HG03064 (cell line): Measurements from ENCODE around the gene PLK2.

Source experiments
- ATAC-seq: cut with Tn5 transposase; IDR thresholded peaks from one replicate; pipeline ENCODE4 v1.9.1; 2021; ENCODE audit warnings: low read depth; ENCODE audit not compliant: unreplicated experiment

Gene PLK2

DNA sequence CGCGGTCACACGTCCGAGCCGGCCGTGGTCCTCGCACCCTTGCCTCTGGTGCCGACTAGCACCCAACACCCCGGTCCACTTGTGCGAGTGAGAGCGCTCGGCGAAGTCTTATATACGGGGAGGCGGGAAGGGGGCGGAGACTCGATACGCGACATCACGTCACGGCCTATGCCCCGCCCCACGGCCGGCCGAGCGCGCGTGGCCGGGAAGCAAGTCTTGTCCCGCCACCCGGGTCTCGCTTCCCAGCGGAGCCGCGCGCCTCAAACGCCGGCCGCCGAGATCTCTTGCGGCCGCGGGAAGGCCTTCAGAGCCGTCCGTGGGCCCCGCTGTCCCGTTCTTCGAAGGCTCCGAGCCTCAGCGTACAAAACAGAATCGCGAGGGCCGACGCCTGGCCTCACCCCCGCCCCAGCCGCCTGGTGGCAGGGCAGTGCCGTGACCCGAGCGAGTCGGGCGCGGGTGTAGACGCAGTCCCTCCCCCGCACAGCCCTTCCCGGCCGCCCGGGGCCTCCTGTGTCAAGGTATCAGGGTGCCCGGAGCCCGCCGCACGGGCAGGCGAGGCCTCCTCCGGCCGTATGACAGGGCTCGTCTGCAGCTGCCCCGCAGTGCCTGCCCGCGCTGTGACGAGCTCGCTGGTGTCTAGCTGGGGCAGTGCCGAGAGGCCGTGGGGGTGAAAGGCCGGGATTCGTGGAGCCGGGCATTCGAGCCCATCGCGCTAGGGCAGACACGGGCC, at the start of gene PLK2:
TSS of gene PLK2 (minus strand) at position 85 of the 730 bp plus-strand sequence. CDS start 127 bp downstream, outside the sequence.
- ATAC-seq: peak; percentile 76

DNA sequence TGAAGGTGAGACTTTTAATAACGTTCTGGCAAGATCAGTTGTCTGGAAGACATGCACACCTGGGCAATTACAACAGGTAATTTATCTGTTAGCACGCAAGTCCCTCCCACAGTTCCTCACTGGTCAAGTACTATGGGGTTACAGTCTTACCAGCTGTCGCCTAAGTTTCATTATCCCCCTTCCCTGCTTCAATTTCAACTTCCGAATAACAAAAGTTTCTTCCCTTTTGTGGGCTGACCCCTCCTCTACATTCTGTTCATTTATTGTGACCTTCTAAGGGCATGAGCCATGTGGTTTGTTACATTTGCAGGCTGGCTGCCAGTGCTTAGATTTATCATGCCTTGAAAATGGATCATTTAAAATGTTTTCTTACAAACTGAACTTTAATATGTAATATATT, 47.8 kb upstream of the PLK2 start:
- no peak for ATAC-seq

- ATAC-seq: peak; percentile 64
These were observed 46.2 kb upstream of the PLK2 start for GRCh38 chr5:58505971-58506640.

GRCh38 chr5:58505502-58505901, 45.6 kb upstream of the PLK2 start:
- no peak for ATAC-seq

DNA sequence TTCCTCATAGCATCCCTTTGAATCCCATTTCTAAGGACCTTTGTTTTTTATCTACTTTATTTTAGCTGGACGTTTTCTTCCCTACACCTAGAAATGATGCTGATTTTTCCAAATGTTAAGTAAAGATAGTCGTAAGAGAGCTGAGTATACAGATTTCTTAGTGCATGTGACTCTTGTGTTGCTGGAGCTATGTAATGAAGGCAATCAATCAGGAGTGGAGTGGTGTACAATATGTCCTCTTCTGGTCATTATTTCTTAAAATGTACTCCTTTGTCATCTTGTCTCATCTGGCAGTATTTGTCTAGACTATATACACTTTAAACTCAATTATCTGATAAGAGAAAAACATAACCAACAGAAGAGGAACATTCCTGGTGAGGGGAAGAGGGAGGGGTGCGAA, 44.9 kb upstream of the PLK2 start:
- ATAC-seq: no peak

DNA sequence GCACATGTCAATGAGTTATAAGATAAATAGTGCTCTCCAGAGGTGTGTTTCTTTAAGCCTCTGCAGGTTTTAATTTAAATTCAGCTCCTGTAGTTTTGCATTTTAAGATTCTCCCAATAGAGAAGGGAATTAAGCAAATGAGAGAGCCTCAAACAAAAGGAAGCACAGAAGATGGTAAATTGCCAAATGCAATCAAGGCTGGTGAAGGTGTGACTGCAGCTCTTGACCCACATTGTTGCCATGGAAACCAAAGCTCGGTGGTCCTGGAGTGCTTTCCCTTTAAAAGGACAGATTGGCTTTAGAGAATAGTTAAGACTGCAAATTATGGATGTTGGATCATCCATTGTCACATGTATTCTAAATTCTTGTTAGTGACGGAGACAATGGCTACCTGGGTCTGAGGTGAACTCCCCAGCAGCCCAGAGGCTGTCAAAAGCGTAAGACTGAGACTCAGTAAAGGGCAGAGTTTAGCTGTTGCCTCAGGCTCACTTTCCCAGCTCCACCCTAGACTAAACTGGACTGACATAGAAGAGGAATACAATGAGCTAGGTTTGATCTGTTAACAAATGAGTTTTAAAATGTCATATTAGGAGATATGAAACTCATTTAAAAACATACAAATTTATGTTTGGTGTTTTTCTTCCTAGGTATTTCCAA, 43.6 kb upstream of the PLK2 start:
- no peak for ATAC-seq

DNA sequence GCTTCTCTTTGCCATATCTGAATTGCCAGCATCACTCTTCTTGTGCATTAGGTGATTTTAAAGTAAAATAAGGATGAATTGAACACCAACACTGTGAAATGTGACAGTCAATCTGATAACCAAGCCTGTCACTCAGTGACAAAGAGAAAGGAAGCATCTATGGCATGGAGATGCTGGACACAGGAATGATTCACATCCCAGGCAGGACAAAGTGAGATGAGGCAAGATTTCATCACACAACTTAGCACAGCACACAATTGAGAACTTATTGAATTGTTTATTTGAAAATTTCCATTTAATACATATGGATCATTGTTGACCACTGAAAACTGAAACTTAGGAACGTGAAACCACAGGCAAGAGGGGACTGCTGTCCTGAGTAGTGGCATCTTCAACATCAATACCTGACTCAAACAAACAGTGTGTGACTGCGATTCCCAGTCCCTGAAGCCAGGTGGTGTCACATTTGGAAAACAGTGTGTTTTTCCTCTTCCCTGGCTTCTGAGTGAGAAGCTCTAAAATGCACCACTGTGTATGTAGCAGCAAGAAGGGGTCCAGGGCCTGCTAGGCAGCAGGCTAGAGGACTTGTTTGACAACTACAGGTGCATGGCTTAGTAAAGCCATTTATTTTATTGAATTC, 42.0 kb upstream of the PLK2 start:
- ATAC-seq: no peak

- ATAC-seq: no peak
These were observed 40.1 kb upstream of the PLK2 start for GRCh38 chr5:58499941-58500340.

GRCh38 chr5:58499231-58499630, 39.3 kb upstream of the PLK2 start:
- no peak for ATAC-seq

DNA sequence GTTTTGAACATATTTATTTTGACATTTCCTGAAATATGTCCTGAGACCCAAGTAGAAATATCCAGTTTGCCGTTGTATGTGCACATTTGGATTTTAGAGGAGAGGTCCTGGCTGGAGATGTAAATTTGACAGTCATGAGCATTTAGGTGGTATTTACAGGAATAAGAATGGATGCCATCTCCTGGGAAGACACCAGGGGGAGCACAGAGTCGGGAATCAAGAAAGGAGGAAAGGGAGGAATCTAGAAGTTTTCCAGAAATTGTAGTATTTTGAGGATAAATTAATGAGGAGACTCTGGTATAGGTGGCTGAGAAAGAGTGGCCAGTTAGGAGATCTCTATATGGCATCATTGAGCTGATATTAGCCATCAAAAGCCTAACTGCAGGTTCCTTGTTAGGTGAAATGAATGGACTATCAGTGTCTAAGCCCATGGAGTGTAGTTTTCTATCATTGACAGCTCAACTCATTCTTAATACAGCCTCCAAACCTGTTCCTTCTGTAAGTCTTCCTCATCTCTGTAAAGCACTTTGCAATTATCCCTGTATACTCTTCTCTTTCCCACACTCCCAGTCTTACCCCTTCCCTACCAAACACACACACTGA, 38.6 kb upstream of the PLK2 start:
- no peak for ATAC-seq

GRCh38 chr5:58497921-58498320, 38.0 kb upstream of the PLK2 start:
- ATAC-seq: no peak

DNA sequence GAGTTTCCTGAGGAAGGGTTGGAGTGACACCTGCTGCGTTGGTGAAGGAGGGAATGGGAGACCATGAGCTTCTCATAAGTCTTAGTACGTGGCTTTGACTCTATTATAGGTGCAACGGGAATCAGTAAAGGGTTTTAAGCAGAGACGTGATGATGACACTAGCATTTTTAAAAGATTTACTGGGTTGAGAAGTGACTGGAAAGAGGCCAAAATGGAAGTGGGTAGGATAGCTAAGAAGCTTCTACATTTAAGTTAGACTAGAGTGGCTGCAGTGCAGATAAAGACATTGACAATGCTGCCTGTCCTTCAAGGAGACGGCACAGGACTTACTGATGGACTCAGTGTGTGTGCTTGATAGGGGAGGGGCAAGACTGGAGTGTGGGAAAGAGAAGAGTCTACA, 37.5 kb upstream of the PLK2 start:
- ATAC-seq: no peak

GRCh38 chr5:58496488-58496887, 36.6 kb upstream of the PLK2 start:
- ATAC-seq: no peak

DNA sequence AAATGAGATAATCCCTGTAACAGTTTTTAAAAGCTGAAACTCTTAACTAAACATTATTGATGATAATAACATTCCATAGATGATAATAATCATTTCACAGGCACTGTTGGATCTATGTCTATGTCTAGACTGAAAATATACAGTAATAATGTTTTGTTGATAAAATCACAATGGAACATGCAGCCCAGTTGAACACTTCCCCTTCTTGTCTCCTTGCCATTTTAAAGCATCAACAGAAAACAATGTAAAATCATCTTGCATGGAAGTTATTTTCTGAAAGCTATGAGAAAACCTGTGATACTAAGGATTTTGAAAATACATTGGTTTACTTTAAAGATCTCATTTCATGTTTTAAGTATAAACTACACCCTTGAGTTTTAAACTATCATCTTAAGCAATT, 33.3 kb upstream of the PLK2 start:
- no peak for ATAC-seq

- no peak for ATAC-seq
These were observed 31.5 kb upstream of the PLK2 start, which contains the start of gene GAPT for GRCh38 chr5:58491216-58491892. TSS of gene GAPT (plus strand) at chr5:58491435. CDS start at chr5:58494537, 3,102 bp downstream.

- ATAC-seq: no peak
These were observed 30.6 kb upstream of the PLK2 start for GRCh38 chr5:58490402-58491050.

- ATAC-seq: no peak
These were observed 26.4 kb upstream of the PLK2 start for GRCh38 chr5:58486290-58486689.

DNA sequence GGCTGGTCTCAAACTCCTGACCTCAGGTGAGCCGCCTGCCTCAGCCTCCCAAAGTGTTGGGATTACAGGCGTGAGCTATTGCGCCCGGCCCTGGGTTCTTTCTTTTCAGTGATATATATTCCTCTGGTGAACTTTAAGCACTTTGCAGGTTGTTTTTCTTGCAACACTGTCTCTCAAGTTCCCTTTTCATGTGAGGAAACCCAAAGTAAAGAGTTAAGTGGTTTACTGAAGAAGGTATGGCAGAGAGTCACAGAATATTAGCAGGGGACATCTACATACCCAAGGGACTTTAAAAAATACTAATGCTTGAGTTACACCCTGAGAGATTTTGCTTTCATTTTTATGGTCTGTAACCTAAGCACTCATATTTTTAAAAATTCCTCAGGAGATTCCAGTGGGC, 24.6 kb upstream of the PLK2 start:
- ATAC-seq: no peak

DNA sequence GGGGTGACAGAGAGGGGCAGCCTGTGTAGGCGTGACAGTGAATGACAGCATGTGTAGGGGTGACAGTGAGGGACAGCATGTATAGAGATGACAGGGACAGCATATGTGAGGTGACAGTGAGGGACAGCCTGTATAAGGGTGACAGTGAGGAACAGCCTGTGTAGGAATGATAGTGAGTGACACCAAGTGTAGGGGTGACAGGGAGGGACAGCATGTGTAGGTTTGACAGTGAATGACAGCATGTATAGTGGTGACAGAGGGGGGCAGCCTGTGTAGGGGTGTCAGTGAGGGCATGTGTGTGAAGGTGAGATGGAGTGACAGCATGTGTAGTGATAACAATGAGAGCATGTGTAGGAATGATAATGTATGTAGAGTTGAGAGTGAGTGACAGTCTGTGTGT, 22.6 kb upstream of the PLK2 start:
- no peak for ATAC-seq

GRCh38 chr5:58481828-58482227, 21.9 kb upstream of the PLK2 start:
- ATAC-seq: no peak
